GM19397 (cell line): ENCODE results near the gene ZNF354B.
"Not testable (repeated sequence)": the region's sequence is repeated elsewhere in the genome, so short reads cannot be mapped to it uniquely, and the experiment has no call there.

ENCODE experiments used
- ATAC-seq: cut with Tn5 transposase; IDR thresholded peaks from one replicate; pipeline ENCODE4 v1.9.1; 2021; ENCODE audit warnings: mild to moderate bottlenecking, moderate library complexity; ENCODE audit not compliant: unreplicated experiment

ZNF354B gene

DNA sequence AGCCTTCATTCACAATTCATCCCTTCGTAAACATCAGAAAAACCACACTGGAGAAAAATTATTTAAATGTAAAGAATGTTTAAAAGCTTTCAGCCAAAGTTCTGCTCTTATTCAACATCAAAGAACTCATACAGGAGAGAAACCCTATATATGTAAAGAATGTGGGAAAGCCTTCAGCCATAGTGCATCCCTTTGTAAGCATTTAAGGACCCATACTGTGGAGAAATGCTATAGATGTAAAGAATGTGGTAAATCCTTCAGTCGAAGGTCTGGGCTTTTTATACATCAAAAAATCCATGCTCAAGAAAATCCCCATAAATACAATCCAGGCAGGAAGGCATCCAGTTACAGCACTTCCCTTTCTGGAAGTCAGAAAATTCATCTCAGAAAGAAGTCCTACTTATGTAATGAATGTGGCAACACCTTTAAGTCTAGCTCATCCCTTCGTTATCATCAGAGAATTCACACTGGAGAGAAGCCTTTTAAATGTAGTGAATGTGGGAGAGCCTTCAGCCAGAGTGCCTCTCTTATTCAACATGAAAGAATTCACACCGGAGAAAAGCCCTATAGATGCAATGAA is 23.5 kb downstream of the ZNF354B start:
- ATAC-seq, result not testable (repeated sequence)

GRCh38 chr5:178883815-178884430 is 24.2 kb downstream of the ZNF354B start:
- no peak for ATAC-seq

DNA sequence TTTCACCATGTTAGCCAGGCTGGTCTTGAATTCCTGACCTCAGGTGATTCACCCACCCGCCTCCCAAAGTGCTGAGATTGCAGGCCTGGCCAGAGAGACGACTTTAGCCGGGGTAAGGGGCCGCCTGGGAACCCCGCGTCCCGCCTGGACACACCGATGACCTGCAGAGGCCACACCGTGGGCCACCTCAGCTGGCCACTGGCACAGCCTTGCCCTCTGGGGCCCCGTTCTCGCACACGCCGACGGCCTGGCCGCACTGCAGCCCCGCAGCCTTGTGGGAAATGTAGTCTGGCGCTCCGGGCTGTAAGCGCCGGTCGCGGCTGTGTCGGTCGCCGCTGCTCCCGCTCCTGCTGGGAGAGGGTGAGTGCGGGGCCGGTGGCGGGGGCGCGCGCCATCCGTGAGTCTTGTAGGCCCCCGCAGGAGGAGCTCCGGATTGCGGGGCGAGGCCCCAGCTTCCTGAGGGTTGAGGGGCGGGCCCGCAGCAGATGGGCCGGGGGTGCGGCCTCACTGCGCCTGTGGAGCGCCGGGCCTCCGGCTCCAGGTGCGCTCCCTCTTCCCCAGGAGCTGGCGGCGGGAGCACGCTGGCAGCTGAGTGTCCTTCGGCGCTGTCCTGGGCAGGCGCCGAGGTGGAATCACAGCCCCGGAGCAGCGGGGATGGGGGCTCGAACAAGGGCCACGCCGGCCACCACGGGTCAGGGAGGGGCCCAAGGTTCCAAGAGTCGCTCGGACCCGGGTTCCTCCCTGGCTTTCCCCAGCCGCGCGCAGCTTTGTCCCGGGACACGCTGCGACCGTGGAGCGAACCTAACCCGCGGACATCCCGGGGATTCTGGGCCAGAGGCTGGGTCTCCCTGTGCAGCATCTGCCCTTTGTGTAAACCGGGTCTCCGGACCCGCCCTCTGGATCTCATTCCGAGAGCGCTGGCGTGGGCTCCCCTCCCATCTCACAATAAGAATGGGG is 36.1 kb downstream of the ZNF354B start, which contains the start of gene ZFP2:
Gene ZFP2 (plus strand): TSS at position 299 of the 957 bp plus-strand sequence. CDS start 35,401 bp downstream, outside the sequence.
- ATAC-seq, result no peak

DNA sequence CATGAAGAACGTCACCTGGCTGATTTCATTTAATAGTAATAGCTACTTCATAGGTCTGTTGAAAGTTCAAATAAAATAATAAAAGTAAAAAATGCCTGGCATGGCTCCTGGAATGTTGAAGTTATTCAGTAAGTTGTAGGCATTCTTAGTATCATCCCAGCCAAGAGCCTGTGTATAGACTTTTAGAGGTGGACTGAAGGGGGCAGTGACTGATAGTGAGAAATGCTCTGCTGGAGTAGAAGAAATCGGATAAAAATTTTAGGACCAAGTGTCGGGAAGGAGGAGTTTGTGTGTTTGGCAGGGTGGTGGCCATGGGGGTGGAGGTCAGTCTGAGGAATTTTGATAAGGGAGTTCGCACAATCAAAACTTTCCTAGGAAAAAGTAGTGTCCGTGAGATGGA is 39.5 kb downstream of the ZNF354B start:
- ATAC-seq, result no peak

GRCh38 chr5:178902849-178903248 is 43.1 kb downstream of the ZNF354B start:
- no peak for ATAC-seq

DNA sequence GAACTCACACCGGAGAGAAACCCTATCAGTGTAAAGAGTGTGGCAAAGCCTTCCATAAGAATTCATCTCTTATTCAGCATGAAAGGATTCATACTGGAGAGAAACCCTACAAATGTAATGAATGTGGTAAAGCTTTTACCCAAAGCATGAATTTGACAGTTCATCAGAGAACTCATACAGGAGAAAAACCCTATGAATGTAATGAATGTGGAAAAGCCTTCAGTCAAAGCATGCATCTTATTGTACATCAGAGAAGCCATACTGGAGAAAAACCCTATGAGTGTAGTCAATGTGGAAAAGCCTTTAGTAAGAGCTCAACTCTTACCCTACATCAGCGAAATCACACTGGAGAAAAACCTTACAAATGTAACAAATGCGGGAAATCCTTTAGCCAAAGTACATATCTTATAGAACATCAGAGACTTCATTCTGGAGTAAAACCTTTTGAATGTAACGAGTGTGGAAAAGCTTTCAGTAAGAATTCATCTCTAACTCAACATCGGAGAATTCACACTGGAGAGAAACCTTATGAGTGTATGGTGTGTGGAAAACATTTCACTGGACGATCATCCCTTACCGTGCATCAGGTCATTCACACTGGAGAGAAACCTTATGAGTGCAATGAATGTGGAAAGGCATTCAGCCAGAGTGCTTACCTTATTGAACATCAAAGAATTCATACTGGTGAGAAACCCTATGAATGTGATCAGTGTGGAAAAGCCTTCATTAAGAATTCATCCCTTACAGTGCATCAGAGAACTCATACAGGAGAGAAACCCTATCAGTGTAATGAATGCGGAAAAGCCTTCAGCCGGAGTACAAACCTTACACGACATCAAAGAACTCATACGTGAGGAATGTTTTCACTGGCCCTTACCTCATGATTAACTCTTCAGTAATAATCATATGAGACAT is 72.3 kb downstream of the ZNF354B start:
- no peak for ATAC-seq
